NK-92 (cell line): Measurements from ENCODE around the gene DNAAF8.

ENCODE experiments used
- DNase-seq: peaks from one replicate; lab custom pipeline; 2025; ENCODE audit not compliant: unreplicated experiment; lab: John Stamatoyannopoulos, UW

Gene DNAAF8

DNA sequence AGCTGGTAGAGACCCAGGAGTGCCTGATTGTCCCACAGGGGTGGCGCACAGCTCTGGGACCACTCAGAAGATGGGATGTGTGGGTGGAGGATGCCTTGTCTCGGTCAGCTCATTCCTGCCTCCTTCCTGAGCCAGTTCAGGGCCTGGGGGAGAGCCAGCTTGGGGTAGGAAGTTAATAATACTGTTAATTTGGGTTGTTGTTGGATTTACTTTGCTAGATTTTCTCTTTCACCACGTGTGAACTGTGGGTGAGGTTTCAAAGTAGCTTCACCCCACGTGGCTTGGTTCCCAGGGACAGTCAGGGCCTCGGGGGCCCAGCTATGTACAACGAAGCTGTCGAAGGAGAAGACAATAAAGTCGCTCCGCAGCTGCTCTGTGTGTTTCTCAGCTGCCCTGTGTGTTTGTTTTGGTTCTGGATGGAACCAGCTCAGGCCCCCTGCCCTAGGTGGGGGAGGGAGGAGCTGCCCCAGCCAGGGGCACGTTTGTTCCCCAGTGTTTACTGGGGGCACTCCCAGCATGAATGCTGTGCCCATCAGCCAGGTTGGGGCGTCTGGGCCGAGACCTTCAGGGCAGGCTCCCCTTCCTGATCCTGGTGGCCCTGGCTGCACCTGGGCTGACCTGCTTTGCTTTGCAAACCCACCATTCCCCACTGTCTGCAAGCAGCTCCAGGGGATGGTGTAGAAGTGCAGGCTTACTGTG is 38.7 kb upstream of the DNAAF8 start:
- DNase-seq = no peak

- DNase-seq = no peak
Observed at GRCh38 chr16:4696172-4696904, 38.0 kb upstream of the DNAAF8 start.

GRCh38 chr16:4696905-4697847 is 37.2 kb upstream of the DNAAF8 start:
- DNase-seq = no peak

DNA sequence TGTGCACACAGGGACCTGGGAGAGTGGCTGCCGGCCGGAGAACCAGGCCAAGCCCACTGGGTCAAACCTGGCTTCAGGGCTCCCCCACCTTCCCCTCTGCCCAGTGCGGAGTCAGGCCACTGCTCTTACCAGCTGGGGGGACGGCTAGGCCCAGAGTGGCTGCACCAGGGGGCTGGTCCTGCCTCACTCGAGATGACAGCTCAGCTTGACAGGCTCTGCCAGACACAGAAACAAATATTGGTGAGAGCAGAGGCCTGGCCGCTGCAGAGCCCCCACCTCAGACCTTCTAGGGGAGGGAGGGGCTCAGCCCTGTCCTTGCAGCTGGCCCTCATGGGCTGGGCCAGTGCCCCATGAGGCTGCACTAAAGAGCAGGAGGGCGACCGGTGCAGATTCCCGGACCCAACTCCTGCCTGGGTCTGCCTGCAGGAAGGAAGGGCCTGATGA is 36.5 kb upstream of the DNAAF8 start:
- no peak for DNase-seq

DNA sequence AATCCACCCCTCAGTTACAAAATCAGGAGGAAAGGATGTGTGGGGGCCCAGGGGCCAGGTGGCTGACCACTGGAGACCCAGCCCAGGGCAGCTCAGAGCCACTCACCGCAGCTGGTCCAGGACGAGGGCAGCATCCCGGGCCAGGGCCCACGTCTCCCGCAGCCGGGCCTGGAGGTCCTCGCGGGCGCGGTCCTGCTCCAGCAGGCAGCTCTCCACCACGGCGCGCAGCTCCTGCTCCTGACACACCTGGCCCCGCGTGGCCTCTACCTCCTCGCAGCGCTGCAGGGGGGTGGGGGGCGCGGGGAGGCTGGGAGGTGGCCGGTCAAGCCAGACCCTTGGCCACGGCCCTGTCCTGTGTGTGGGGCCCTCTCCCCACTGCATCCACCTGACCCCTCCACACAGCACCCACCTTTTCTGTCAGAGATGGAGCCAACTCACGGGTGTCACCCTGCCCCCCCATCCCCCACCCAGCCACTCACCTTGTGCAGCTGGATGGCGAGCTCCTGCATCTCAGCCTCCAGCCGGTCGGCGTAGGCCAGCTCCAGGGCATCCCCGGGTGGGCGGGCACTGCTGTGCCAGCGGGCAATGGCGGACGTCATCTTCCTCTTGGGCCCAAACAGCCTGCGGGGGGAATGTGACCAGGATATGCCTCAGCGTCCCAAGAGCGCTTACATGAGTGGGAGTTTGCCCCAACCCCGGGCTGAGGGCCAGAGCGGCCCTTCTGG is 35.9 kb upstream of the DNAAF8 start:
- DNase-seq = no peak

GRCh38 chr16:4699046-4699556 is 35.2 kb upstream of the DNAAF8 start:
- no peak for DNase-seq

- no peak for DNase-seq
Observed at GRCh38 chr16:4700380-4700996, 33.8 kb upstream of the DNAAF8 start.

GRCh38 chr16:4700997-4701743 is 33.2 kb upstream of the DNAAF8 start:
- no peak for DNase-seq

DNA sequence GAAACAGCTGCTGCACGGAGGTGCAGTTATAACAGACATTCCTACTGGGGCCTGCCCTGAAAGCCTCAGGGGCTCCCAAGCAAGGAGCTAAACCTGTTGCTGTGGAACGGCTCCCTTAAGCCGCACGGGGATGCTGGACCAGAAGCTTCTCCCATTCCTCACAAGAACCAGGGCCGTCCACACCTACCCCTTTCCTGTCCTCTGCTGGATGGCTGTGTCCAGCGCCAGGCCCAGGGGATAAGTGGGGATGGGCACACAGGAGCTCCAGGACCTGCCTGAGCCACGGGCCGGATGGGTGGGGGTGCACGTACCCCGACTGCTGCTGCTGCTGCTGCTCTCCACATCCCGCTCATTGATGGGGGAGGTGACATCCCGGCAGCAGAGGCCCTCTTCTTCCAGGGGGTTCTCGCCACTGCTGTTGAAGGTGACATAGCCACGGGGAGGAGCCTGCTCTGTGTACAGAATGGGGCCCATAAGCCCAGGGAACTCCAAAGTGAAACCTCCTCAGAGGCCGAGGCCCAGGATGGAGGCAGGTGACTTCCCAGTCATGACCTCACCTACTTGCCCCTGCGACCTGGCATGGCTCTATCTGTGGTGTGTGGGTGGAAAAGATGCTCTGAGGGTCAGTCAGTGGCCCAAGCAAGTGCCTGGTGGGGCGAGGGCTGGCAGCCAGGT is 32.4 kb upstream of the DNAAF8 start:
- no peak for DNase-seq

DNA sequence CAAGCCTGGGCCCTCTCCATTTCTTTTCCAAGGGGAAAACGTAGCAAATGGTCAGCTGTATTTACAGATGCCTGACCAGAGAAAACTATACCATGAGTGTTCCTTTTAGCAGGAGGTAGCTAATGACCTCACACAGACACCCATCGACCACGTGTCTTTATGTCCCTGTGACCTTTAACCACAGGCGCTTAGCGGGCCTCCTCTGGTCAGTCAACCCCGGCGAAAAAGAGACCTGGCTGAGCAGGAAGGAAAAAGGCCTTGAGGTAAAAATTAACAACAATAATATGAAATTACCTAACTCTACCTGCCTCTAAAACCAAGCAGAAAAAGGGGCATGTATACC is 31.9 kb upstream of the DNAAF8 start:
- no peak for DNase-seq

DNA sequence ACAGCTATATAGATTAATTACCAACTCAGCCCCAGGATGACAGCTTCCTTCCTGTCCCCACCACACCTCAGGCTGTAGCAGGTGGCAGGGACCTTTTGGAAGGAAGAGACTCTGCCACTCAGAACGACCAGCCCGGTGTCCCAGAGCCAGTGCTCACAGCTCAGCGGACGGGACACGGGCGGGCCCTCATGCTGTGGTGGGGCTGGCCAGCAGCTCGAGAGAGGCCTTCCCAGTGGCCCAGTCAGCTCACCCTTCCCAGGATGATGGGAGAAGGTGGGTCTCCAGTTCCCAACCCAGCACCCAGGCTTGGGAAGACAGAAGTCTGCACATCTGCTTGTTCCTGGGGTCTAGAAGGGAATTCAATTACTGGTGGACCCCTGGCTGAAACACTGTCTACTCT is 30.4 kb upstream of the DNAAF8 start:
- DNase-seq = no peak

- DNase-seq = no peak
Observed at GRCh38 chr16:4704491-4704890, 29.8 kb upstream of the DNAAF8 start.

GRCh38 chr16:4704913-4705312 is 29.4 kb upstream of the DNAAF8 start:
- DNase-seq = no peak

DNA sequence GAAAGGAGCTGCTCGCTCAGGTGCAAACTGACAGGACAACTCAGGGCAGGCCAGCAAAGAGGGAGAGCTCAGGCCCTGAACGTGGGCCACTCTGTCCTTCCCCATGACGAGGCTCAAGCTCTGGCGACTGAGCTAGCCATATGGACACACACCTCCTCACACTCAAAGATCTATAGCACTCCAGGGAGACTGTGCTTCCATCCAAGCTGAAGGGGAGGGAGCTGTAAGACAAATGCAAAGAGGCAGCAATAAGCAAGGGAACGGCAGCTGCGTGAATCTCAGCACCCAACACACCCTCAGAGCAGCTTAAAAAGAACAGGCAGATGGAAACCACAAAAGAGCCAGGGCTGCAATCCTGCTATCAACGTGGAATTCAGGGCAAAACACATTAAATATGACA is 27.5 kb upstream of the DNAAF8 start:
- no peak for DNase-seq

DNA sequence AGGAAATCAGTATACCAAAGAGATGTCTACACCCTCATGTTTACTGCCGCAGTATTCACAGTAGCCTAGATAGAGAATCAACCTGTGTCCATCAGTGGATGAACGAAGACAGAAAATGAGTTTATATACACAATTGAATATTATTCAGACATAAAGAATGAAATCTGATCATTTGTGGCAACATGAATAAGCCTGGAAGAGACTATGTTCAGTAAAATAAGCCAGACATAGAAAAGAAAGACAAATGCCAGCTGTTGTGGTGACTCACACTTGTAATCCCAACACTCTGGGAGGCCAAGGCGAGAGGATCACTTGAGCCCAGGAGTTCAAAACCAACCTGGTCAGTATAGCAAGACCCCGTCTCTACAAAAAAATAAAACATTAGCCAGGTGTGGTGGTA is 24.9 kb upstream of the DNAAF8 start:
- DNase-seq = no peak

GRCh38 chr16:4713663-4714501 is 20.5 kb upstream of the DNAAF8 start:
- DNase-seq = no peak

DNA sequence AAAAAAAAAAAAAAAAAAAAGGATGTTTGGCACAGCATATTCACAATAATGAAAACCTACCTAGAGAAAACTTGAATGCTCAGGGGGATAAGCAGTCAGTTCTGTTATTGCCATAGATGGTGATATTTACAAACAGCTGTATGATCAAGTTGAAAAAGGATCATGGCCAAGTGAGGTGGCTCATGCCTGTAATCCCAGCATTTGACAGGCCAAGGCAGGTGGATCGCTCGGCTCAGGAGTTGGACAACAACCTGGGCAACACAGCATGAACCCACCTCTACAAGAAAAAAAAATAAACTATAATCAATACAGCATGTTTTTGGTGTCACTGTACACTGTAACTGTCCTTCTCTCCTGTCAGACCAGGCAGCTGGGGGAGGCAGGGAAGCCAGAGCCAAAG is 19.3 kb upstream of the DNAAF8 start:
- DNase-seq = no peak

DNA sequence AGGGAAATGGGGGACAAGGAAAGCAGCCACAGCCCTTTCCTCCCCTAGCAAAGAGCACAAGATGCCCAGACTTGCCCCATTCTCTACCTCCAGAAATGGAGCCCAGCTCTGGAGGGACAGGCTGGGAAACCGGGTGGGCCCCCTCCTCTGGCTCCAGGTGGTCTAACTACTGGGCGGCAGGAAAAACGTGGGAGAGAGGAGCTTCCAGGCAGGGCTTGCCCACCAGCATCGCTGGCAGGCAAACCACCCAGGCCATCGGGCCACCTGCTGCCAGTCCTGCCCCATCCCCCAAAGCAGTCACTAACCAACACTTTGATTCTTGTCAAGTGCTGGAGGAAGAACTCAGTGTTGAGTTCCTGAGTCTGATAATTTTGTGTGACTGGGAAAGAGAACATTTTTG is 15.9 kb upstream of the DNAAF8 start:
- no peak for DNase-seq
